Esophagus muscularis mucosa (tissue), 4 donors: ENCODE results near the gene ASCL2. TPM values are rescaled to one million over a fixed set of nuclear protein-coding genes. Genes with fewer than 3 reads are reported as not detected.

Experiments
- DNase-seq: peaks from one replicate; pipeline ENCODE4 v3.0.0-alpha.2; 2017; ENCODE audit errors: extremely low spot score
- H3K27ac ChIP-seq, 4 donors: fragments of 200-600 bp; sonication (generic); replicated peaks in 1 of 4; 1 replicate in 3 of 4; 2 replicates in 1 of 4; pipeline ENCODE4 v1.5.1; 2016 to 2019; ENCODE audit warnings: mild to moderate bottlenecking in 1 of 4
- H3K27me3 ChIP-seq, 4 donors: fragments of 200-600 bp; sonication (generic); one replicate each; pipeline versions ENCODE4 v1.5.1 to v1.6.0; 2016 to 2019
- H3K36me3 ChIP-seq, 4 donors: fragments of 200-600 bp; sonication (generic); one replicate each; pipeline ENCODE4 v1.5.1; 2016 to 2019
- H3K4me1 ChIP-seq, 4 donors: fragments of 200-600 bp; sonication (generic); one replicate each; pipeline ENCODE4 v1.5.1; 2016 to 2019
- H3K4me3 ChIP-seq, 4 donors: fragments of 200-600 bp; sonication (generic); 1 replicate in 2 of 4; 2 replicates in 2 of 4; pipeline ENCODE4 v1.5.1; 2016 to 2019; ENCODE audit warnings: mild to moderate bottlenecking in 4 of 4, moderate library complexity in 1 of 4
- H3K9me3 ChIP-seq, 4 donors: fragments of 200-600 bp; sonication (generic); 1 replicate in 3 of 4; 2 replicates in 1 of 4; pipeline ENCODE4 v1.5.1; 2016 to 2019
- EP300 ChIP-seq: sonication (generic); formaldehyde crosslinking; IDR thresholded peaks from one replicate; pipeline ENCODE4 v1.6.1; 2017; ENCODE audit warnings: antibody characterized with exemption
- POLR2A ChIP-seq: fragments of 450-650 bp; IDR thresholded peaks from one replicate; pipeline ENCODE4 v1.6.1; 2017; ENCODE audit warnings: antibody characterized with exemption, moderate library complexity, mild to moderate bottlenecking, low read depth
- POLR2AphosphoS5 ChIP-seq, 2 donors: sonication (generic); formaldehyde crosslinking; IDR thresholded peaks; one replicate each; pipeline ENCODE4 v1.6.1; 2017; ENCODE audit warnings: antibody characterized with exemption in 2 of 2
- WGBS: methylation state at CpG from one replicate; pipeline ENCODE4 v1.1.5; 2018; 5-methylcytosine and 5-hydroxymethylcytosine counted together
- intact Hi-C: fragments of 100-400 bp; cut with DNase I; formaldehyde crosslinking; loops from one replicate; pipeline ENCODE4 v1.15.1; 2023
- total RNA-seq, 4 donors: library from RNA; depleted of rRNA; stranded (reverse); fragments of >200 nt; gene quantifications; one replicate each; pipeline versions ENCODE4 v1.1.0 to v1.2.1, GENCODE V29; 2016
- TF ChIP-seq, protein P1 (sequence below), 3 experiments: fragments of 200-600 bp in 2 of 3; fragments of 450-650 bp in 1 of 3; sonication (generic) in 2 of 3; IDR thresholded peaks; one replicate each; pipeline ENCODE4 v1.5.1; 2017 to 2019; ENCODE audit warnings: antibody characterized with exemption in 3 of 3, mild to moderate bottlenecking in 2 of 3, moderate library complexity in 1 of 3

Gene ASCL2, protein sequence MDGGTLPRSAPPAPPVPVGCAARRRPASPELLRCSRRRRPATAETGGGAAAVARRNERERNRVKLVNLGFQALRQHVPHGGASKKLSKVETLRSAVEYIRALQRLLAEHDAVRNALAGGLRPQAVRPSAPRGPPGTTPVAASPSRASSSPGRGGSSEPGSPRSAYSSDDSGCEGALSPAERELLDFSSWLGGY
- under 1 TPM in 3 of 4 donors, not detected in 1; 0.32 to 0.83 (median 0.42) TPM for total RNA-seq

GRCh38 chr11:2270322-2271076, at the start of gene ASCL2:
Gene ASCL2 (minus strand): TSS chr11:2270588. CDS start chr11:2270332, 256 bp downstream.
- Histone ChIP-seq H3K4me3 (peak within 1 kb of the TSS; percentile 51 to 62 (median 54)), H3K27me3 (peaks cover 0 to 80% (median 35%) of the 10 kb centered on the region in 4 donors), H3K27ac (peak within 1 kb of the TSS in 2 of 4 donors; percentile 27 to 57), H3K4me1 (peaks cover 21 to 30% (median 28%) of the 10 kb centered on the region in 4 donors), H3K9me3 (no peaks in the 10 kb centered on the region), H3K36me3 (no peaks in the 10 kb centered on the region)
- TF ChIP-seq POLR2AphosphoS5 (IDR thresholded peaks at IDR 0.05) (no peak), EP300 (no peak), POLR2A (no peak)
- TF ChIP-seq, protein P1, sequence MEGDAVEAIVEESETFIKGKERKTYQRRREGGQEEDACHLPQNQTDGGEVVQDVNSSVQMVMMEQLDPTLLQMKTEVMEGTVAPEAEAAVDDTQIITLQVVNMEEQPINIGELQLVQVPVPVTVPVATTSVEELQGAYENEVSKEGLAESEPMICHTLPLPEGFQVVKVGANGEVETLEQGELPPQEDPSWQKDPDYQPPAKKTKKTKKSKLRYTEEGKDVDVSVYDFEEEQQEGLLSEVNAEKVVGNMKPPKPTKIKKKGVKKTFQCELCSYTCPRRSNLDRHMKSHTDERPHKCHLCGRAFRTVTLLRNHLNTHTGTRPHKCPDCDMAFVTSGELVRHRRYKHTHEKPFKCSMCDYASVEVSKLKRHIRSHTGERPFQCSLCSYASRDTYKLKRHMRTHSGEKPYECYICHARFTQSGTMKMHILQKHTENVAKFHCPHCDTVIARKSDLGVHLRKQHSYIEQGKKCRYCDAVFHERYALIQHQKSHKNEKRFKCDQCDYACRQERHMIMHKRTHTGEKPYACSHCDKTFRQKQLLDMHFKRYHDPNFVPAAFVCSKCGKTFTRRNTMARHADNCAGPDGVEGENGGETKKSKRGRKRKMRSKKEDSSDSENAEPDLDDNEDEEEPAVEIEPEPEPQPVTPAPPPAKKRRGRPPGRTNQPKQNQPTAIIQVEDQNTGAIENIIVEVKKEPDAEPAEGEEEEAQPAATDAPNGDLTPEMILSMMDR (IDR thresholded peaks at IDR 0.05): no peak
- DNase-seq: peak; percentile 72
- under 1% methylated on average over 20 of the region's 89 CpGs for WGBS
- intact Hi-C loops: no loop called here

- Histone ChIP-seq H3K27ac (no peak overlapping the region), H3K9me3 (peaks cover 0 to 11% (median 5%) of the 10 kb centered on the region in 4 donors), H3K4me1 (peaks cover 10 to 12% (median 11%) of the 10 kb centered on the region in 4 donors), H3K4me3 (no peak overlapping the region), H3K36me3 (no peaks in the 10 kb centered on the region), H3K27me3 (no peaks in the 10 kb centered on the region)
- intact Hi-C loops: no loop called here
- WGBS: 69% methylated on average over 9 of the region's 10 CpGs
- no peak for DNase-seq
- TF ChIP-seq POLR2AphosphoS5 (IDR thresholded peaks at IDR 0.05): no peak
- TF ChIP-seq EP300: no peak
- no peak for TF ChIP-seq POLR2A
- TF ChIP-seq, protein P1 (IDR thresholded peaks at IDR 0.05): no peak
Measured at GRCh38 chr11:2319791-2320472, 49.5 kb upstream of the ASCL2 start.

GRCh38 chr11:2318707-2319106, 48.3 kb upstream of the ASCL2 start:
- intact Hi-C loops: no loop called here
- Histone ChIP-seq H3K4me1 (peaks cover 22 to 25% (median 23%) of the 10 kb centered on the region in 4 donors), H3K27me3 (no peaks in the 10 kb centered on the region), H3K4me3 (no peak overlapping the region), H3K9me3 (peaks cover 0 to 11% (median 5%) of the 10 kb centered on the region in 4 donors), H3K36me3 (no peaks in the 10 kb centered on the region), H3K27ac (no peak overlapping the region)
- 92% methylated on average over 6 of the region's 7 CpGs for WGBS
- DNase-seq: no peak
- TF ChIP-seq POLR2AphosphoS5 (IDR thresholded peaks at IDR 0.05) (no peak), POLR2A (no peak), EP300 (no peak)
- TF ChIP-seq, protein P1 (IDR thresholded peaks at IDR 0.05): no peak

GRCh38 chr11:2318123-2318522, 47.7 kb upstream of the ASCL2 start:
- peaks cover 28 to 30% (median 29%) of the 10 kb centered on the region in 4 donors for H3K4me1 ChIP-seq
- TF ChIP-seq POLR2A (no peak), EP300 (no peak), POLR2AphosphoS5 (IDR thresholded peaks at IDR 0.05) (no peak)
- TF ChIP-seq, protein P1 (IDR thresholded peaks at IDR 0.05): no peak
- no peak overlapping the region for H3K4me3 ChIP-seq
- 85% methylated on average over 4 of the region's 4 CpGs for WGBS
- no peak overlapping the region for H3K27ac ChIP-seq
- intact Hi-C loops: no loop called here
- no peak for DNase-seq
- H3K36me3 ChIP-seq: no peaks in the 10 kb centered on the region
- peaks cover 0 to 11% (median 5%) of the 10 kb centered on the region in 4 donors for H3K9me3 ChIP-seq
- H3K27me3 ChIP-seq: no peaks in the 10 kb centered on the region
